Loucy (cell line): ENCODE results near the gene KCNH8.

Experiments used
- EZH2phosphoT487 ChIP-seq: fragments of 200-600 bp; IDR thresholded peaks from 2 replicates; pipeline ENCODE4 v1.6.1; 2018; ENCODE audit warnings: antibody characterized with exemption, mild to moderate bottlenecking, moderate library complexity, borderline replicate concordance
- TF ChIP-seq, protein P1 (sequence below): fragments of 200-600 bp; sonication (generic); conservative IDR thresholded peaks from 2 replicates; pipeline ENCODE4 v1.5.1; 2014; ENCODE audit warnings: mild to moderate bottlenecking, antibody characterized with exemption, low read length

DNA sequence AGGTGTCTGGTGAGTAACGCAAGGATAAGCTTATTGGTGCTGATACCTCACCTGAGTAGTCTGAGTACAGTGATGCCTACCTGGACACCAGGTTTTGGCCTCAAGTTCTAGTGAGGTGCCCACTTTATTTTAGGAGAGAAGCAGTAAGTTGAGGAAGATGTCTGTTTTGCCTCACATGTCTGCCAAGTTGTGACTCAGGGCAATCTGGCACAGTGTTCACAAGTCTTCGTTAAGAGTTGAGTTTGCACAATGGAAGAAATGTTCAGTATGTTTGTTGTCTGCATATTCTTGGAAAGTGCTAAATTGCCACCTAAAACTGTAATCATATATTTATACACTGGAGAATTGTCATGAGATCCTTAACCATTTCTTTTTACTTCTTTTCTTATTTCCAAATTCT lies 122.2 kb downstream of the KCNH8 start:
- TF ChIP-seq, protein P1, sequence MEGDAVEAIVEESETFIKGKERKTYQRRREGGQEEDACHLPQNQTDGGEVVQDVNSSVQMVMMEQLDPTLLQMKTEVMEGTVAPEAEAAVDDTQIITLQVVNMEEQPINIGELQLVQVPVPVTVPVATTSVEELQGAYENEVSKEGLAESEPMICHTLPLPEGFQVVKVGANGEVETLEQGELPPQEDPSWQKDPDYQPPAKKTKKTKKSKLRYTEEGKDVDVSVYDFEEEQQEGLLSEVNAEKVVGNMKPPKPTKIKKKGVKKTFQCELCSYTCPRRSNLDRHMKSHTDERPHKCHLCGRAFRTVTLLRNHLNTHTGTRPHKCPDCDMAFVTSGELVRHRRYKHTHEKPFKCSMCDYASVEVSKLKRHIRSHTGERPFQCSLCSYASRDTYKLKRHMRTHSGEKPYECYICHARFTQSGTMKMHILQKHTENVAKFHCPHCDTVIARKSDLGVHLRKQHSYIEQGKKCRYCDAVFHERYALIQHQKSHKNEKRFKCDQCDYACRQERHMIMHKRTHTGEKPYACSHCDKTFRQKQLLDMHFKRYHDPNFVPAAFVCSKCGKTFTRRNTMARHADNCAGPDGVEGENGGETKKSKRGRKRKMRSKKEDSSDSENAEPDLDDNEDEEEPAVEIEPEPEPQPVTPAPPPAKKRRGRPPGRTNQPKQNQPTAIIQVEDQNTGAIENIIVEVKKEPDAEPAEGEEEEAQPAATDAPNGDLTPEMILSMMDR = no peak
- no peak for TF ChIP-seq EZH2phosphoT487
